ENCODE data around the gene ABCA7. TPM values are rescaled to one million over a fixed set of nuclear protein-coding genes. Genes with fewer than 3 reads are reported as not detected.
A peak's percentile ranks its signal among the peaks of the same experiment; 100 is the strongest.

ABCA7 gene
- total and polyA plus RNA-seq, 2 of the 8 experiments (the other 6 are each of a cell fraction or from before 2014, with no cell fraction given): 10.4 to 25.6 TPM

DNA sequence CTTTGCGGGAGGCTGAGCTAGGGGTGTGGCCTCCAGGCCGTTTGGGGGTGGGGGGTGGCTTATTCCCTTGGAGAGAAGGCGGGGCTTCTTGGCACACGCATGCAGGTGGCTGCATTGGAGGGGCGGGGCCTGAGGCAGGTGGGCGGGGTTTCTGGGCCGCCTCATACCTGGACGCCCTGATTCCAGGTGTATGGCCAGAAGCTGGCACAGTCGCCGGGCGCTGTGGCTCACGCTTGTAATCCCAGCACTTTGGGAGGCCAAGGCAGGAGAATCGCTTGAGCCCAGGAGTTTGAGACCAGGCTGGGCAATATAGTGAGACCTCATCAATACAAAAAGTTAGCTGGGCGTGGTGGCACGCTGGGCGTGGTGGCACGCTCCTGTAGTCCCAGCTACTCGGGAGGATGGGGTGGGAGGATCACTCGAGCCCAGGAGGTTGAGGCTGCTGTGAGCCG lies 7.8 kb downstream of the ABCA7 start:
- H3K14ac ChIP-seq (ENCODE audit: insufficient read length): no peak overlapping the region
- no peaks in the 10 kb centered on the region for H3K79me2 ChIP-seq (ENCODE audit: control insufficient read depth in 1 of 2, insufficient read depth in 2 of 2, low read length in 2 of 2)
- no peak overlapping the region for H2AK5ac ChIP-seq (ENCODE audit: low read depth, low read length)
- CTCF ChIA-PET (ENCODE audit: partially characterized antibody): interaction anchor here (0.8 to 1.9 kb wide), 9 partner anchors 9 to 66 kb away, joined by 3 to 8 read pairs (median 4); no protein-coding TSS in a partner anchor
- H3K36me3 ChIP-seq (ENCODE audit: control insufficient read depth in 2 of 4, insufficient read depth in 4 of 4, low read length in 3 of 4): peaks cover 0 to 14% (median 0%) of the 10 kb centered on the region in 4 experiments; a peak in 1 of 8 replicates
- H3K23me2 ChIP-seq (ENCODE audit: low read depth, low read length): peaks cover 3% of the 10 kb centered on the region; the same call in 1 of the 2 replicates
- no peak overlapping the region for H2BK120ac ChIP-seq (replicated peaks; ENCODE audit: low read depth, low read length)
- H4K8ac ChIP-seq (ENCODE audit: extremely low read depth, insufficient read depth, low read length): no peak overlapping the region
- no peaks in the 10 kb centered on the region for H3K4me1 ChIP-seq (replicated peaks in 1 of 4; ENCODE audit: control insufficient read depth in 3 of 4, insufficient read depth in 4 of 4, low read length in 3 of 4)
- no peak overlapping the region for H3K56ac ChIP-seq (replicated peaks; ENCODE audit: insufficient read length, low read depth, low read length)
- no peak overlapping the region for H2BK15ac ChIP-seq (ENCODE audit: low read length)
- no peak overlapping the region for H3K23ac ChIP-seq (ENCODE audit: insufficient read length)
- FAIRE-seq (no peak), DNase-seq (ENCODE audit: low read depth in 1 of 2, low spot score in 2 of 2) (peak in 1 of 2 experiments; percentile 65)
- no peak overlapping the region for H3K4me2 ChIP-seq (ENCODE audit: insufficient read depth in 1 of 2, low read depth in 2 of 2, low read length in 2 of 2)
- no peaks in the 10 kb centered on the region for H3K79me1 ChIP-seq (ENCODE audit: low read depth, low read length)
- POLR2A ChIA-PET (ENCODE audit: partially characterized antibody): interaction anchor here (0.7 to 16.4 kb wide), 10 partner anchors 8 to 28 kb away, joined by 3 to 509 read pairs (median 6); partner anchors contain the start of genes ABCA7, ARHGAP45, CNN2 and RNU6-2
- no peaks in the 10 kb centered on the region for H4K20me1 ChIP-seq (replicated peaks in 1 of 2; ENCODE audit: control insufficient read depth in 1 of 2, insufficient read depth in 2 of 2, low read length in 2 of 2)
- H2BK5ac ChIP-seq (ENCODE audit: low read depth, low read length): no peak overlapping the region
- no peak overlapping the region for H4K91ac ChIP-seq (replicated peaks; ENCODE audit: insufficient read length, low read length)
- H3K9me3 ChIP-seq (ENCODE audit: insufficient read depth in 2 of 2, low read depth in 1 of 2, low read length in 1 of 2): peaks cover 0 to 10% of the 10 kb centered on the region in 2 experiments; a peak in 1 of 4 replicates
- WGBS, 2 experiments (ENCODE audit: extremely low coverage in 1 of 2, insufficient coverage in 1 of 2, insufficient read length in 1 of 2, insufficient replicate concordance in 2 of 2, low coverage in 1 of 2, low lambda C conversion rate in 2 of 2, missing lambda C conversion rate in 1 of 2): 91% methylated on average over 12 of the region's 20 CpGs; no CpG with 5 or more reads in 1 of the 2 experiments
- H3K9ac ChIP-seq (replicated peaks in 1 of 4; ENCODE audit: extremely low read depth in 1 of 4, low read depth in 3 of 4, low read length in 3 of 4): no peak overlapping the region
- H3K27me3 ChIP-seq (replicated peaks in 1 of 4; ENCODE audit: control insufficient read depth in 3 of 4, extremely low read depth in 1 of 4, insufficient read depth in 3 of 4, low read length in 3 of 4): no peaks in the 10 kb centered on the region
- H4K5ac ChIP-seq (ENCODE audit: insufficient read length, low read depth, low read length): no peak overlapping the region
- H2BK12ac ChIP-seq (ENCODE audit: low read depth, low read length): no peak overlapping the region
- H3K27ac ChIP-seq (ENCODE audit: low read depth, low read length): no peak overlapping the region
- H2BK20ac ChIP-seq (ENCODE audit: low read length): no peak overlapping the region
- no peak overlapping the region for H3K4ac ChIP-seq (replicated peaks; ENCODE audit: insufficient read length, low read depth, low read length)
- H2AFZ ChIP-seq (ENCODE audit: low read length): no peak overlapping the region
- no peak overlapping the region for H3K4me3 ChIP-seq (ENCODE audit: extremely low read depth in 1 of 4, insufficient read depth in 2 of 4, low read depth in 3 of 4, low read length in 4 of 4)
- H3K18ac ChIP-seq (ENCODE audit: extremely low read depth, low read length): no peak overlapping the region
- TF ChIP-seq, protein P1, sequence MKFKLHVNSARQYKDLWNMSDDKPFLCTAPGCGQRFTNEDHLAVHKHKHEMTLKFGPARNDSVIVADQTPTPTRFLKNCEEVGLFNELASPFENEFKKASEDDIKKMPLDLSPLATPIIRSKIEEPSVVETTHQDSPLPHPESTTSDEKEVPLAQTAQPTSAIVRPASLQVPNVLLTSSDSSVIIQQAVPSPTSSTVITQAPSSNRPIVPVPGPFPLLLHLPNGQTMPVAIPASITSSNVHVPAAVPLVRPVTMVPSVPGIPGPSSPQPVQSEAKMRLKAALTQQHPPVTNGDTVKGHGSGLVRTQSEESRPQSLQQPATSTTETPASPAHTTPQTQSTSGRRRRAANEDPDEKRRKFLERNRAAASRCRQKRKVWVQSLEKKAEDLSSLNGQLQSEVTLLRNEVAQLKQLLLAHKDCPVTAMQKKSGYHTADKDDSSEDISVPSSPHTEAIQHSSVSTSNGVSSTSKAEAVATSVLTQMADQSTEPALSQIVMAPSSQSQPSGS (IDR thresholded peaks at IDR 0.05; ENCODE audit: low read length): no peak
- no peak for TF ChIP-seq BCL11A (IDR thresholded peaks at IDR 0.05; ENCODE audit: low read depth in 2 of 2, low read length in 2 of 2)
- TF ChIP-seq CTBP2 (IDR thresholded peaks at IDR 0.05; ENCODE audit: borderline replicate concordance, insufficient read depth, insufficient read length, low read length): no peak
- TF ChIP-seq FOSL1 (IDR thresholded peaks at IDR 0.05; ENCODE audit: insufficient read depth, low read depth, low read length): no peak
- no peak for TF ChIP-seq KDM1A (IDR thresholded peaks at IDR 0.05; ENCODE audit: borderline replicate concordance, low read length)
- no peak for TF ChIP-seq SIN3A (conservative IDR thresholded peaks at IDR 0.05 in 1 of 2, IDR thresholded peaks at IDR 0.05 in 1 of 2; ENCODE audit: low read depth in 1 of 2, low read length in 2 of 2)
- TF ChIP-seq MAFK (IDR thresholded peaks at IDR 0.05; ENCODE audit: low read depth, low read length): no peak
- no peak for TF ChIP-seq HDAC2 (IDR thresholded peaks at IDR 0.05; ENCODE audit: borderline replicate concordance in 1 of 2, low read depth in 2 of 2, low read length in 2 of 2)
- TF ChIP-seq SAP30 (IDR thresholded peaks at IDR 0.05; ENCODE audit: insufficient read depth, insufficient replicate concordance, low read length): no peak
- TF ChIP-seq PHF8 (conservative IDR thresholded peaks at IDR 0.05; ENCODE audit: low read depth, low read length): no peak
